ENCODE results near the gene GFPT2. TPM values are rescaled to one million over a fixed set of nuclear protein-coding genes. Genes with fewer than 3 reads are reported as not detected.

The GFPT2 gene
- 41.0 and 72.4 TPM in 2 replicates for total RNA-seq

DNA sequence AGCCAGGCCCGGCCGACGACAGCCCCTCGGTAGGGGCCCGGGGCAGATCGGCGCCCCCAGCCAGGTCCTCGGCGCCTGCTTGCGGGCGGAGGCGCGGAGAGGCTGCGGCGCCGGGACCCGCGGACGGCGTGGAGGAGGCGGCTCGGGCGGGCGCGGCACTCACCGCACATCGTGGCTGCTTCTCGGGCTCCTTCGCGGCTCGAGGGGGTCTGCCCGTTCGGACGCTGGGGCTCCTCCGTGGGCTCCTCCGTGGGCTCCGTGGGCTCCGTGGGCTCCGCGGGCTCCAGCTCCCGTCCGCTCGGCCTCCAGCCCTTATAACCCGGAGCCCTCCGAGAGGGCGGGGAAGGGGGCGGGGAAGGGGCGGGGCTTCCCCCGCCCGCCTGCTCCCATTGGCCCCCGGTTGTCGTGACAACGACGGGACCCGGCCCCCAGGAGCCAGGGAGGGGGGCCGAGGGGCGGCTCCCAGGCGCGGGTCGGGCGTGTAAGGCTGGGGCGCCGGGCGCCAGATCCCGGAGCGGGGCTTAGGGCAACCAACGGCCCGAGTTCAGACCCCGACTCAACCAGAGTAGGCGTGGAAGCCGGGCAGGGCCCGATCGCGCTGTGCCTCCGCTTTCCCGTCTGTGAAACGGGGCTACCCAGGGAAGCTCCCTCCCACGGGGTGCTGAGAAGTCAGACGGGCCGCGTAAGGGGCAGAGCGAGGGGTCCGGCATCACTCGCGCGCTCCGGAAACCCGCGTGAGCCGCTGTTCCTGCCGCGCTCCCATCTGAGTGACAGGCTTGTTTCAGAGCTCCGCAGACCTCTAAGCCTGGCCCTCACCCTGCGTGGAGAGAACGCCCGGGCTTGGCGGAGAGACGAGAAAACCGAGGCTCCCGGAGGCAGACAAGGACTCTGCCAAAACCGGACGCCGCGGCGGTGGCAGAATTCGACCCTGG, at the start of gene GFPT2:
Gene GFPT2, minus strand, starts transcription at position 289 of the 932 bp plus-strand sequence. Its CDS starts 119 bp downstream, at position 170.

DNA sequence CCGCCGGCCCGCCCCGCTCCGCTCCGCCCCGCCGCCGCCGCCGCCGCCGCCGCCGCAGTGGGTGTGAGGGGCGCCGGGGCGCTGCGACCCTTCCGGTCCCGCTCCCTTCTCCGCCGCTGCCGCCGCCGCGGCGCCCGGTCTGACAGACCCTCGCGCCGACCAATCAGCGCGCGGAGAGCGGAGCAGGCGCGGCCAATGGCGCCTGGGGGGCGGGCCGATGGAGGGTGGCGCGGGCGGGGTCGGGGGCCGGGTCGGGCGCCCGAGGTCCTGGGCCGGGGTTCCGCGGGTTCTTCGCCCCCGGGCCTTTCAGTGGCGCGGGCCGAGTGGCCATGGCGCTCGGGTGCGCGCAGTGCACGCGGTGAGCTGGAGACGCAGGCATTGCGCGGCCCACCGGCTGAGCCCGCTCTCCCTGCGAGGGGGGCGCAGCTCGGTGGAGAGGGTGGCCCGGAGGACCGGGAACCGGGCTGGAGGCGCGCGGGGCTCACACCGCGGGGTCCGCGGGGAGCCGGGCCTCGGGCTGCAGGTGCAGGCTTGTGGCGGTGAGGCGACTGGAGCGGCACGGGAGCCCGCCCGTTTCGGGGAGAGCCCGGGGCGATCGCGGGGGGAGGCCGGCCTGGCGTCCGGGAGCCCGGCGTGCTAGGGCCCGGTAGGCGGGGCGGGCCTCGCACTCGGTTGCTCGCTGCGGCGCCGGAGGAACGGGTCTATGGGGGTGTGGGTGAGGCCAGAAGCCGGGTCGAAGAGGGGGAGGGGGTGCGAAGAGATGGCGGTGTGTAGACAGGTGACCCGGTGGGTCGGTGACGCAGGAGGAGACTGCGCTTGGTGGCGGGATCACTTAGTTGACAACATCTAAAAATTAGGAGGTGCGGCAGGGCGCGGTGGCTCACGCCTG, 60.9 kb downstream of the GFPT2 start, which contains the start of gene MAPK9:
Gene MAPK9, minus strand, starts transcription at position 141 of the 889 bp plus-strand sequence. CDS start 11,522 bp downstream, outside the sequence.

Other genes starting within 250 kb of the GFPT2 start
- gene RASGEF1C, start 144.1 kb downstream of the GFPT2 start, total RNA-seq = 0.35 TPM in 1 of 2 replicates, not detected in the other
- 16.3 and 20.4 TPM in 2 replicates for gene MAPK9, start 61.3 kb downstream of the GFPT2 start, total RNA-seq
- 7.2 and 7.4 TPM in 2 replicates for gene CNOT6, start 141.0 kb upstream of the GFPT2 start, total RNA-seq
- not detected in 2 replicates for gene SCGB3A1, start 238.2 kb upstream of the GFPT2 start, total RNA-seq

Data from pericardium fibroblast (primary cell).